Endodermal cell (in vitro differentiated cells): Measurements from ENCODE around the gene CGA. TPM values are rescaled to one million over a fixed set of nuclear protein-coding genes. Genes with fewer than 3 reads are reported as not detected.

Experiments used
- DNase-seq: peaks from one replicate; pipeline ENCODE4 v3.0.0-alpha.2; 2017
- H3K27ac ChIP-seq: 2 replicates; pipeline ENCODE4 v1.5.1; 2013; ENCODE audit warnings: mild to moderate bottlenecking, low read depth, low read length, moderate library complexity
- H3K27me3 ChIP-seq: 2 replicates; pipeline ENCODE4 v1.6.1; 2013; ENCODE audit warnings: mild to moderate bottlenecking, low read length, moderate library complexity; ENCODE audit not compliant: insufficient read depth, control insufficient read depth, poor library complexity, severe bottlenecking
- H3K36me3 ChIP-seq: 2 replicates; pipeline ENCODE4 v1.7.0; 2013; ENCODE audit warnings: mild to moderate bottlenecking, low read length, moderate library complexity; ENCODE audit not compliant: control insufficient read depth, insufficient read depth
- H3K4me1 ChIP-seq: one replicate; pipeline ENCODE4 v1.7.0; 2013; ENCODE audit warnings: low read length; ENCODE audit not compliant: control insufficient read depth, insufficient read depth
- H3K4me3 ChIP-seq: 2 replicates; pipeline ENCODE4 v1.5.1; 2013; ENCODE audit warnings: mild to moderate bottlenecking, low read length, moderate library complexity
- H3K9ac ChIP-seq: 2 replicates; pipeline ENCODE4 v1.6.1; 2013; ENCODE audit warnings: mild to moderate bottlenecking, low read length, moderate library complexity; ENCODE audit not compliant: poor library complexity, severe bottlenecking; ENCODE audit errors: extremely low read depth
- H3K9me3 ChIP-seq: 2 replicates; pipeline ENCODE4 v1.6.1; 2013; ENCODE audit warnings: mild to moderate bottlenecking, low read length, moderate library complexity; ENCODE audit not compliant: control insufficient read depth
- H3K27ac Mint-ChIP-seq: 2 replicates; pipeline ENCODE4 v1.8.0; 2020; ENCODE audit warnings: mixed read lengths
- H3K27me3 Mint-ChIP-seq: 2 replicates; pipeline ENCODE4 v1.8.0; 2021; ENCODE audit warnings: mild to moderate bottlenecking, mixed read lengths; ENCODE audit not compliant: insufficient read depth
- H3K36me3 Mint-ChIP-seq: 2 replicates; pipeline ENCODE4 v1.8.0; 2020; ENCODE audit warnings: low read depth, mixed read lengths
- H3K4me1 Mint-ChIP-seq: 2 replicates; pipeline ENCODE4 v1.8.0; 2020; ENCODE audit warnings: mixed read lengths
- H3K4me3 Mint-ChIP-seq: 2 replicates; pipeline ENCODE4 v1.8.0; 2020; ENCODE audit warnings: mild to moderate bottlenecking, moderate library complexity, mixed read lengths
- H3K9me3 Mint-ChIP-seq: 2 replicates; pipeline ENCODE4 v1.8.0; 2020; ENCODE audit warnings: mild to moderate bottlenecking, mixed read lengths
- CTCF ChIP-seq: fragments of 200-600 bp; sonication (generic); conservative IDR thresholded peaks from 2 replicates; pipeline ENCODE4 v1.5.0; 2021; ENCODE audit warnings: antibody characterized with exemption, mild to moderate bottlenecking
- WGBS, 2 experiments: methylation state at CpG; one replicate each; pipeline versions ENCODE4 v1.1.5 to v1.1.7; 2013; ENCODE audit warnings: missing lambda C conversion rate in 2 of 2, mixed read lengths in 1 of 2; ENCODE audit not compliant: insufficient coverage in 1 of 2, insufficient read length in 1 of 2; 5-methylcytosine and 5-hydroxymethylcytosine counted together
- total RNA-seq, 2 donors: library from RNA; stranded (reverse); fragmentation: NEBNext Ultra II Directional in 1 of 2; extraction: Animal tissue kit (Norgen Biotek cat#: 25700) in 1 of 2; gene quantifications; 2 replicates in 1 of 2; 3 replicates in 1 of 2; pipeline ENCODE4 v1.2.1, GENCODE V29; 2021

Gene CGA
- total RNA-seq, 2 donors from 2014 or later, result not detected

DNA sequence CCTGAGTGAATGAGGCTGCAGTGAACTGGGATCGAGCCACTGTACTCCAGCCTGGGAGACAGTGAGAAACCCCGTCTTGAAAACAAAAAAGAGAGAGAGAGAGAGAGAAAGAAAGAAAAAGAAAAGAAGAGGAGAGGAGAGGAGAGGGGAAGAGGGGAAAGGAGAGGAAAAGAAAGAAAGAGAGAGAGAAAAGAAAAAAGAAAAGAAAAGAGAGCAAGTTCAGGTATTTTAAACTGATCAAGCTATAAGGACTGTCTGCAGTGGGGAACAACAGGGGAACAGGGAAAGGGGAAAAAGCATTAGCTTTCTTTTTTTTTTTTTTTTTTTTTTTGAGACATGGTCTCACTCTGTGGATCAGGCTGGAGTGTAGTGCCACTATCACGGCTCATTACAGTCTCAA, 2.5 kb downstream of the CGA start:
- H3K27me3 ChIP-seq, result no peaks in the 10 kb centered on the region
- H3K27ac ChIP-seq, result no peak overlapping the region
- H3K27ac Mint-ChIP-seq, result no peak overlapping the region
- WGBS, 2 experiments, result 81 to 85% methylated on average over 2 to 3 of the region's 3 CpGs
- H3K9me3 ChIP-seq, result no peaks in the 10 kb centered on the region
- H3K36me3 Mint-ChIP-seq, result no peaks in the 10 kb centered on the region
- no peak for TF ChIP-seq CTCF
- H3K4me3 Mint-ChIP-seq, result no peak overlapping the region
- no peaks in the 10 kb centered on the region for H3K36me3 ChIP-seq
- peaks cover 4% of the 10 kb centered on the region for H3K4me1 Mint-ChIP-seq
- H3K9ac ChIP-seq, result no peak overlapping the region
- no peak overlapping the region for H3K4me3 ChIP-seq
- H3K4me1 ChIP-seq, result no peaks in the 10 kb centered on the region
- no peaks in the 10 kb centered on the region for H3K9me3 Mint-ChIP-seq
- no peak for DNase-seq
- no peaks in the 10 kb centered on the region for H3K27me3 Mint-ChIP-seq

DNA sequence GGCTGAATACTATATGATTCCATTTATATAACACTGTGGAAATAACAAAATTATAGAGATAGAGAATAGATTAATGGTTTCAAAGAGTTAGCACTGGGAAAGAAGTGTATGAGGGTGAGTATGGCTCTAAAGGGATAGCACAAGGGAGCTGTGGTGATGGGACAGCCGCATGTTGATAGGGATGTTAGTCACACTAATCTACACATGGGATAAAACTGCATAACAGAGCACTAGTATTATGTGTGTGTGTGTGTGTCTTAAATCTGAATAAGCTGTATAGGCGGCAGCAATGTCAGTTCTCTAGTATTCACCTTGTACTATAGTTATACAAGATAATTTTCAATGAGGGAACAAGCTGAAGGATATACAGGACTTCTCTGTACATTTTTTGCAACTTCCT, 5.8 kb downstream of the CGA start:
- peaks cover 4% of the 10 kb centered on the region for H3K4me1 Mint-ChIP-seq
- Histone ChIP-seq H3K36me3 (no peaks in the 10 kb centered on the region), H3K4me1 (no peaks in the 10 kb centered on the region), H3K27ac (no peak overlapping the region), H3K9me3 (no peaks in the 10 kb centered on the region), H3K4me3 (no peak overlapping the region), H3K9ac (no peak overlapping the region), H3K27me3 (no peaks in the 10 kb centered on the region)
- peaks cover 2% of the 10 kb centered on the region for H3K27me3 Mint-ChIP-seq
- DNase-seq, result no peak
- no peak overlapping the region for H3K4me3 Mint-ChIP-seq
- no peak overlapping the region for H3K27ac Mint-ChIP-seq
- 96% methylated on average over 2 of the region's 2 CpGs; no CpG with 5 or more reads in 1 of the 2 experiments for WGBS, 2 experiments
- no peak for TF ChIP-seq CTCF
- H3K9me3 Mint-ChIP-seq, result no peaks in the 10 kb centered on the region
- H3K36me3 Mint-ChIP-seq, result no peaks in the 10 kb centered on the region

DNA sequence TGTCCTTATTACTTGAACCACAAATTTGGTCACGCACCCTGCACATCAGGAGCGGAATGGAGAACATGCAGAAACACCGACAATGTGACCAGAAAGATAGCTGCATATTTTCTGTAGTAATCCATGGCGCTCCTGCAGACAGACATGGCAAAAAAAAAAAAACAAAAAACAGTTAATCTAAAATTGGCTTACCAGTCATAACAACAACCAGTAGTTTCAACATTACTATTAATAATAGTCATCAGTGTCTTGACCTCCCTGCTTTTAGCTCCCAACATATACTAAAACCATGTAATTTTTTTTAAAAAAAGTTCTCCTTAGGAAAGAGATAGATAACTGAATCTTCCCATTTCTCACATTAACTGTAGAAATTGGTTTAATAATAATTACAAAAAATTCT, 6.8 kb downstream of the CGA start:
- TF ChIP-seq CTCF, result no peak
- H3K36me3 Mint-ChIP-seq, result no peaks in the 10 kb centered on the region
- WGBS, 2 experiments, result 97 to 100% methylated on average over 2 to 4 of the region's 4 CpGs

More for the DNA sequence above, 6.8 kb downstream of the CGA start:
- no peak for DNase-seq
- H3K4me1 ChIP-seq, result no peaks in the 10 kb centered on the region
- no peak overlapping the region for H3K27ac ChIP-seq
- no peak overlapping the region for H3K4me3 ChIP-seq
- H3K27me3 Mint-ChIP-seq, result peaks cover 3% of the 10 kb centered on the region
- no peak overlapping the region for H3K4me3 Mint-ChIP-seq
- peaks cover 4% of the 10 kb centered on the region for H3K4me1 Mint-ChIP-seq
- no peaks in the 10 kb centered on the region for H3K9me3 ChIP-seq
- no peak overlapping the region for H3K9ac ChIP-seq
- H3K27ac Mint-ChIP-seq, result no peak overlapping the region
- no peaks in the 10 kb centered on the region for H3K36me3 ChIP-seq
- H3K9me3 Mint-ChIP-seq, result no peaks in the 10 kb centered on the region
- H3K27me3 ChIP-seq, result no peaks in the 10 kb centered on the region
